Measurements from ENCODE around the gene TXNDC12.

DNA sequence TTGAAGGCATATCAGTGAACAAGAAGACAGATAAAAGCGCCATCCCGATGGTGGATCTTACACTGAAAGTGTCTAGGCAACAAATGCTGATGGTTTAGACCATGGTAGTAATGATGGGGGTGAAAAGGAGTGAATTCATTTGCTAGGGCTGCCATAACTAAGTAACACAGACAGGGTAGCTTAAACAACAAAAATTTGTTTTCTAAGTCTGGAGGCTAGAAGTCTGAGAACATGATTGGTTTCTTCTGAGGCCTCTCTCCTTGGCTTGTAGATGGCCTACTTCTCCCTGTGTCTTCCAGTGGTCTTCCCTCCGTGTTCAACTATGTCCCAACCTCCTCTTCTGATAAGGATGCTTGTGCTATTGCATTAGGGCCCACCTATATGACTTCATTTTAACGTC lies 51.1 kb downstream of the TXNDC12 start:
- TF ChIP-seq CTCF (IDR thresholded peaks at IDR 0.05) (no peak), EZH2 (IDR thresholded peaks at IDR 0.05) (no peak)

Measured in neural progenitor cell (in vitro differentiated cells).